NCI-H128 (cell line): Measurements from ENCODE around the gene STYXL1.

Experiments used
- DNase-seq: peaks from one replicate; lab custom pipeline; 2025; ENCODE audit not compliant: unreplicated experiment; lab: John Stamatoyannopoulos, UW

Gene STYXL1

DNA sequence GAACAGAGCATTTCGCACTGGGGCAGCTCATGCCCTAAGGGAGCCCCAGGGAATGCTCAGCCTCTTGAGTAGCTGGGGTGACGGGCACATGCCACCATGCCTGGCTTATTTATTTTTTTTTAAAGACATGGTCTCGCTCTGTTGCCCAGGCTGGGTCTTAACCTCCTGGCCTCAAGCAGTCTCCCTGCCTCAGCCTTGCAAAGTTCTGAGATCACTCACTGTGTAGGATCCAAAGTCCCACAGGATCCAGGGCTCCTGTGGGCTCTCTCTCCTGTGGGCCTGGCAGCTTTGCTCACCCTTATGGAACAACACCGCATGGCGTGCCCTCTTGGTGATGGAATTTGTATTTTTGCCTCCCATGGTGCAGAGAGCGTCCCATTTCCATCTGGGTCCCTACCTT is 87.4 kb downstream of the STYXL1 start:
- no peak for DNase-seq

DNA sequence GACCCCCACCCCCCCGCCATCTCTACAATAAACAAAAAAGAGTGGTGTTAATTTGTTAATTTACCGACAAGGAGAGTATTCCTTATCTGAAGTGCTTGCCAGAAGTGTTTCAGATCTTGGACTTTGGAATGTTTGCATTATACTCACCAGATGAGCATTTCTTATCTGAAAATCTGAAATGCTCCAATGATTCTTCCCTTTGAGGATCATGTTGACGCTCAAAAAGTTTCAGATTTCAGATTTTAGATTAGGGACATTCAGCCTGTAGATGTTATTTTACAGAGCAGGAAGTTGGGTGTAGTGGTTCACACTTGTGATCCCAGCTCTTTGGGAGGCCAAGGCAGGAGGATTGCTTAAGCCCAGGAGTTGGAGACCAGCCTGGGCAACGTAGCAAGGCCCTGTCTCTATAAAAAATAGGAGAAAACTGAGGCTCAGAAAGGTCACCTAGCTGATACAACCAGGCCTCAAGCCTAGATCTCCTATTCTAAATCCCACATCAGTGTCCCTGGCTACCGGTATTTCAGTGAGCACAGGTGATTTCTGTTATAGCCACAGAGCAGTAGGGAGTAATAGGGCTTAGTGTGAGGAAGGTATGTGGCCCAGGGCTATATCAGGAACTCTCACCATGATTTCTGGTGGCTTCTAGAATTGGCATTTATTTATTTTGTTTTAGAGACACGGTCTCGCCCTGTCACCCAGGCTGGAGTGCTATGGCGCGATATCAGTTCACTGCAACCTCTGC is 88.8 kb downstream of the STYXL1 start:
- no peak for DNase-seq

DNA sequence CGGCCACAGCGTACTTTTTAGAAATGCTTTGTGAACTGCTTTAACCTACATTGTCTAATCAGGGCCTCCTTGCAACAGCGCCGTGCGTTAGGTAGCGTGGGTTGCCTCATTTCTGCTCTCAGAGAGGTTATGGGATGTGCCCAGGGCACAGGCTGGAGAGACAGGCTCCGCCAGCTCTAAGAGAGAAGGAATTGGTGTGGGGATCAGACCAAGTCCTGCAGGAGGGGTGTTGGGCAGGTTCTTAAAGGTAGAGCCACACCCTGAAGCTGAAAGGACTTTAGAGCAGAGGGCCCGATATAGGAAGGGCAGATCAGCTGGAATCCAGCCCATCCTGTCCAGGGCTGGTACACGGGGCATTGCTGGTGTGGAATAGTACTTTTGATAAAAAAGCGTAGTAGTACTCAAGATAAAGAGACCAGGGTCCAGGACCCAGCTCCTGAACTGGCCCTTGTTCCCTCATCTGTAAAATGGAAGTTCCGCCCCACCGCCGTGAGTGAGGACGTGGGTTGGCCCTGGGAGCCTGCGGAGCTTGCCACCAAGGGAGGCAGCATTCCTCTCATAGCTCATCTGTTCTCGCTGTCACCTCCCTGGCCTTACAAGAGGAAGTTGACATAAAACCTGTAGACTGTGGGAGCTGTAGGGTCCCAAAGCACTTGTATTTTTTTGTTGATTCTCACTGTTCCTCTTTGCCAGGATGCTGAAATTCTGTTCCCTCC is 90.6 kb downstream of the STYXL1 start:
- DNase-seq, result no peak

DNA sequence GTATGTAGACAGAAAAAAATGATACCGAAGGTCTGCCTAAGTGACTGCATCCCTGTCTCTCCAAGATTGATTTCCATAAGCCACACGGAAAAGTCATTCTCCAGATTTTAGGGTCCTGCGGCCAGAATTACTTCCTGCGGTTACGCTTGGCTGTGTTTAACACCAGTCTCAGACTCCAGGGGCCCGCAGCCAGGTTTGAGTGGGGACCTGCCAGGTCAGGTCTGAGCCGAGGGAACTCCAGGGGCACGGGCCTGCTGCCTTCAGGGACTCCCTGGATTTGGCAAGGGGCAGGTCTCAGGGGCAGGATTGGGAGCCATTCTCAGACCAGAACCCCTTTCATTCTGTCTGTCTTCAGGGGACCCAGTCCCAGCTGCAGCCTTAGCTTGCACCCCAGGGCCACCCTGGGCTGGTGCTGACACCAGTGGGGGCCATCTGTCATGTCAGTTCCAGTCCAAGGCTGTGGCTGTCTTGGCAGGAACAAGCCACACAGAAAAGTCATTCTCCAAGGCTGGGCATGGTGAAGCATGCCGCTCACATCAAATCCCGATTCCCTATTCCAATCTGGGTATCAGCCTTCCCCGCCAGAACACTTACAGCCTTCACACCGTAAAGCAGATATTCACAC is 92.4 kb downstream of the STYXL1 start:
- no peak for DNase-seq

DNA sequence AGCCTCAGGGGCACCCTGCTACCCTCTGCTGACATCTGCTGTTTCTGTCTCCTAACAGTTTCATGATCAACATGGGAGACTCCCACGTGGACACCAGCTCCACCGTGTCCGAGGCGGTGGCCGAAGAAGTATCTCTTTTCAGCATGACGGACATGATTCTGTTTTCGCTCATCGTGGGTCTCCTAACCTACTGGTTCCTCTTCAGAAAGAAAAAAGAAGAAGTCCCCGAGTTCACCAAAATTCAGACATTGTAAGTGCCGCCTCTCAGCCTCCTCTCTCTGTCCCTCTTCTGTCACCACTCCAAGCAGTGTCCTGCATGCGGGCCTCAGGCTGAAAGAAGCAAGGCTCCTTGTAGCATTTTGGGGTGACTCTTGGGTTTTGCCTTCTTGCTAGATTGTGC is 93.9 kb downstream of the STYXL1 start:
- no peak for DNase-seq

DNA sequence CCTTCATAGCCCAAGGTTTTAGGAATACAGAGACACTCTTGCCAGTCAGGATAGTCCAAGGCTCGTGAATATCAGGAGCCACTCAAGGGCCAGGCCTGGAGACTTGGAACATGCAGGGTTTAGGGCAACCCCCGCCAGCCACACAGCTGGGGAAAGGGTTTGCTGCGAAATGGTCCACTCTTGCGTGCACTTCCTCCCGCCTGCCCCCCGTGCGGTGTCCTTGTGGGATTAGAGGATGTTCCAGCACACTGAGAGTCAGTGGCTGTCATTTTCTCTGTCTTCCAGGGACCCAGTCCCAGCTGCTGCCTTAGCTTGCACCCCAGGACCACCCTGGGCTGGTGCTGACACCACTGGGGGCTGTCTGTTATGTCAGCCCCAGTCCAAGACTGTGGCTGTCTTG is 94.4 kb downstream of the STYXL1 start:
- DNase-seq, result no peak

DNA sequence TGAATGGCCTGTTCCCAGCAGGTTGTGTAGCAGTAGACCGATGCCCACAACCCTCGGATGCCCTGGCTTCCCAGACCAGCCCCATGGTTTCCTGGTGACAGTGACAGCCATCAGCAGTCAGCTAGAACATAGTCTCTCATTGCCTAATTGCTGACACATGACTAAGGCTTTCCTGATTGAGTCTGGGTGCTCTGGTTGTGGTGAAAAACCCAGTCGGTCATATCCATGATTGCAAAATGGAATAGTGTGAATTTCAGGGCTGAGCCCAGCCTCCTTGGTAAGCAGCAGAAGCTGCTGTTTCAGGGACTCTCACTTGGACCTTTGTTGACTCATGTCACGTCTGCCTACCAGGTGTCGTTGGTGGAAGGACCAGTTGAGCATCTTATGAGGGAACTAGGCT is 96.3 kb downstream of the STYXL1 start:
- no peak for DNase-seq

DNA sequence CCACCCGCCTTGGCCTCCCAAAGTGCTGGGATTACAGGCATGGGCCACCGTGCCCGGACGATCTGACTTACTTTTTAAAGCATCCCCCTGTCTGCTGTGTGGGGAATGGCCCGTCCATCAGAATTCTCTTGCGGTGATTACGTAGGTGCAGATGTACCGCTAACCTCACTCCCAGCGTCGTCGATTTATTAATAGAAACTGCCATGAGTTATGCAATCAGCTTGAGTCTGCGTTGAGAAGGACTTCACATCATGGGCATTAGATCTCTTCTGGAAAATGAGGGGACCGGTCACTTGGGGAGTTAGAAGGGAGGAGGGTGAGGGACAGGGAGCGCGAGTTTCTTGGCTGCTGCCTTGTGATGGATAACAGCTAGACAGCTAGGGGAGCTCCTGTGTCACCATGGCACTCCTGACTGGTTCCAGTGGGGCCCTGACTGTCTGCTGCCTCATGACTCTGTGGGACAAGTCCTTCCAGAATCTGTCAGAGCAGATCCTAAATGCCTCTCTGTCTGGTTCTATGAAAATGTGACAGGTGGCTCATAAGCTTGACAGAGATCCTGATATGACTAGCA is 97.6 kb downstream of the STYXL1 start:
- DNase-seq, result no peak

DNA sequence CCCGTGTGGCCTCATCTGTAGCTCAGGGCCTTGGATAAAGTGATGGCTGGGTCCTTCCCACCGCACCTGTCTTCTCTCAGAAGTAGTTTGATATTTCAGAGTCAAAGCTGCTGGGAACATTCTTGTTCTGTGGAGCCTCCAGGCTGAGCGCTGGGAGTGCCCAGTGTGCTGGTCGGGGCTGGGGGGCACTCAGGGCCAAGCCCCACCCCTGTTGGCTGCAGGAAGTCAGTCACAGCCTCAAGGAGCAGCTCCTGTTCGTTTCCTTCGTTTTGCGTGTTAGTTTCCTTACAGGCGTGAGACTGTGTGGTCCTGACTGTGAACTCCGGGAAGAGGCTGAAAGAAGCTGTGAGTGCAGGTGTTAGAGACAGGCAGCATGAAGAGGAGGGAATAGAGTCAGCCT is 99.6 kb downstream of the STYXL1 start:
- no peak for DNase-seq
